GM18526 (cell line): ENCODE measurements around the gene OR10AG1.

Experiments used
- POLR2A ChIP-seq: IDR thresholded peaks from 3 replicates; pipeline ENCODE4 v1.6.1; 2011; ENCODE audit not compliant: insufficient read length; ENCODE audit errors: extremely low read depth

OR10AG1 gene

GRCh38 chr11:55969845-55970244 lies at the start of gene OR10AG1:
Gene OR10AG1 (minus strand): TSS chr11:55969945. CDS start chr11:55969907, 38 bp downstream.
- no peak for TF ChIP-seq POLR2A

GRCh38 chr11:56013805-56014204 lies 44.1 kb upstream of the OR10AG1 start:
- no peak for TF ChIP-seq POLR2A

- no peak for TF ChIP-seq POLR2A
These were observed 41.0 kb upstream of the OR10AG1 start for GRCh38 chr11:56010716-56011115.

GRCh38 chr11:55994525-55994924 lies 24.8 kb upstream of the OR10AG1 start, which contains the start of gene OR5F1:
Gene OR5F1 (minus strand): TSS chr11:55994625. CDS start chr11:55994625, 0 bp downstream.
- TF ChIP-seq POLR2A = no peak

GRCh38 chr11:55970935-55971334 lies 1.2 kb upstream of the OR10AG1 start:
- no peak for TF ChIP-seq POLR2A

GRCh38 chr11:55967914-55968313 lies 1.8 kb downstream of the OR10AG1 start:
- no peak for TF ChIP-seq POLR2A

- no peak for TF ChIP-seq POLR2A
These were observed 3.4 kb downstream of the OR10AG1 start for GRCh38 chr11:55966391-55966790.

GRCh38 chr11:55956521-55956920 lies 13.2 kb downstream of the OR10AG1 start:
- TF ChIP-seq POLR2A = no peak

- no peak for TF ChIP-seq POLR2A
These were observed 20.4 kb downstream of the OR10AG1 start for GRCh38 chr11:55949330-55949729.

GRCh38 chr11:55942785-55943392 lies 26.9 kb downstream of the OR10AG1 start:
- TF ChIP-seq POLR2A = no peak

GRCh38 chr11:55936300-55936699 lies 33.4 kb downstream of the OR10AG1 start, which contains the start of gene OR5I1:
Gene OR5I1 (minus strand): TSS chr11:55936400. CDS start chr11:55936400, 0 bp downstream.
- TF ChIP-seq POLR2A = no peak

GRCh38 chr11:55920537-55920936 lies 49.2 kb downstream of the OR10AG1 start:
- TF ChIP-seq POLR2A = no peak
